HG03439 (cell line): ENCODE measurements around the gene ROR2.

Experiments used
- ATAC-seq: cut with Tn5 transposase; IDR thresholded peaks from one replicate; pipeline ENCODE4 v1.9.1; 2021; ENCODE audit warnings: mild to moderate bottlenecking, moderate library complexity; ENCODE audit not compliant: unreplicated experiment

ROR2 gene

DNA sequence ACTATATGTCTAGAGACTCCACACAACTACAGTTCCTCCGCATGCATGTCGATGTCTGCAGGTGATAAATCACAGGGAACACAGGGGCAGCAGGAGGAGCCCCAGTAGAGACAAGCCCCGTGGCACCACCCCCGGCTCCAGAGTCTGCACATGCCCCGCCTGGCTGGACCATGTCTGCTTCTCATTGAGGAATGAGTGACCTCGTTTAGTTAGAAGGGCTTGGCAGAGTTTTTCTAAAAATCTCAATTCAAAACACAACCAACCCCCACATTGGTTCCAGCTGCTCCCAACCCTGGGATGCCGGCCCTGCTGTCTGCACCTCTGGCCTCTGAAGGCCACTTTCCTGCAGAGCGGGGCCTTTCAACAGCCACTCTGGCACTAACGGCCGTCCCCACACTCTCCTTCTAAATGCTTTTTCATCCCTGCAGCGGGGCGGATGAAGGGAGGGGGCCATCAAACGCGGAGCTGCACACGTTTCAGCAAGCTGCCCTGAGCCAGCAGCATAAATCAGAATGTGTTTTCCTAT is 106.3 kb downstream of the ROR2 start:
- no peak for ATAC-seq

DNA sequence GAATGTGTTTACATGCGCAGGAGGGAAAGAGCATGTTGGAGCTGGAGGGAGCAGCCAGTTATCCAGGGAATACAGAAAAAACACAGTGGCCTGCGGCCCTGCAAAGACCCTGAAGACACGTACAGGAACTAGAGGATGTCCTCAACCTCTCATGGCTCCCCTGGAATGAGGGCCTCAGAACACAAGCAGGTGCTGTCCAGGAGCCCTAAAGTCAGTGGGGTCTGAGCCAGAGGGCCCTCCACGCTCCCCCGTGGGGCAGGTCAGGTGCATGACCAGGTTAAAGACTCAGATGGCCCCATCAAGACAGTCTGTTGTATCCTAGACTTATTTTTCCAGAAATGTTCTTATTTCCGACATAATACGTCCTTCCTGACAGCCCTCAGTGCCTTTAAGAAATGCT is 106.9 kb downstream of the ROR2 start:
- ATAC-seq, result no peak

DNA sequence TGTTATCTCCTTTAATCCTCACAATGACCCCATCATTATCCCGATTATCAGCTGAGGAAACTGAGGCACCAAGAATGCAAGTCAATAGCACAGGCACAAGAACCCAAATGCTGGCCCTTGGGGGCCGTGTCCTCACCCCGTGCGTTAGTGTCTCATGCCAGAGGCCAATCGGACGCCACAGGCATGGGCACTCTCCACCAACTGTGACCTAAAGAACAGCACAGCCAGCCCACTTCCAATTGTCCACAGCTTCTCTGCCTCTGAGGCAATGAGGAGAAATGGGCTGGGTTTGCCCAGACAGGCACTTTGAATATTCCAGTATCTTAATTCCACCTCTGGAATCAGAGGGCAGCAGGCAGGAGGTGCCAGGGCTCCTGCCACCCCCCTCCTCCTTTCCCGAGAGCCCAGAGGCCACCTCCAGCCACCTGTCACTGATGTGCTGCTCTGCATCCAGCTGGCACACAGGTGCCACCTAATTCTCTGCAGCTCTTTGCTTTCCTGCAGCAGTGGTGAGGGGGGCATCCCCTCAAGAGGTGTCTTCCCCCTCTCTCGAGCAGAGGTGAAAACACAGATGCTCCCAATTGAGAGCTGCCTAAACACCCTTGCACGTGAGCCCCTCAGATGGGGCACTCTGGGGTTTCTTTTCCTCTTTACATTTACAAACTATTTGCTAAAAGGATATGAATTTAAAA is 107.5 kb downstream of the ROR2 start:
- no peak for ATAC-seq

DNA sequence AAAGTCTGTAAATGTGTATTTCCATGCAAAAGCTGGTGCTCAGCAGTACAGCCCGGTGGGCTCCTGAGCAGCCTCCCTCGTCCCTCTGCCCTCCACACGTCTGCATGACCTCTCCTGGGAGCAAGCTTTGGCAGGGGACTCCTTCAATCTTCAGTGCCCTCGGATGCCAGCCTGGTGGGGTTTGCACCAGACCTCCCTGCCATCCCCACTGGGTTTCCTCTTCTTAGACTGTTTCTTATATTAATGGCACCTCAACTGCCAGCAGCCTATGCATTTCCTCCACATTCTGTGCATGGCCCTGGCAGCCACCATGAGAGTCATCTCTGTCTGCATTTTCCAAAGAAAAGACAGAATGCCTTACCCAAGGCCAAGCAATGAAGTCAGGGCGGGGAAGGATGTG is 108.4 kb downstream of the ROR2 start:
- no peak for ATAC-seq

DNA sequence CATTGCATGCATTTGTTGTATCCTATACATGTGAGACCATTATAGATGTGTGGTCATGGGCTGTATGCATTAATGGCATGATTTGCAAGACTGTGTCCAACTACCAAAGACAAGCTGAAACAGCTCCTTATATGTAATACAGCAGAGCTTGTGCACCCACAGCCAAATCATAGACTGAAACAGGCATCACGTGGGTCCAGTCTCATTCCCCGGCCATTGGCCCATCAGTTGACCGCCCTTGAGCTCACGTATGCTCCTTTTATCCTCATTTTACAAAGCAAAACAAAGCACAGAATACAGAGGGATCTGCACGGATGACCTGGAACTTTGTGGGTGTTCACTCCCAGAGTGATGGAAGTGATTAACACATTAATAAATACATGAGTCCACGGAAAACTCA is 109.1 kb downstream of the ROR2 start:
- no peak for ATAC-seq

DNA sequence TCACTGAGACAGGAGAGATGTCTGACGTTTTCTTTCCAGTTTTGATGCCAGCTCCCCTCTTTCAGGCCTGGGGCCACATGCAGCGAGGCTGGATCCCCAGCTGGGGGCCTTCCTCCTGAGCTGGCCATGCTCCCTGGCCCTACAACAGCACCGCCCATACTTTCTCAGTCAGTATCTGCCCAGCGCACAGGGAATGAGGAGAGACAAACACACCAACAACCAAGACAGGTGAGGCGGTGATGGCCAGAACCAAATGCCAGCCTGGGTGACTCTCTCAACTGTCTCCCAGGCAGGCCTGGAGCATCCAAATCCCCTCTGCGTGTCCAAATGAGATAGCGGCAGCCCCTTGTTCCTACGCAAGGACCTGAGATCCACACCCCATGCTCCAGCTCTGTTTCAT is 109.6 kb downstream of the ROR2 start:
- ATAC-seq, result no peak

DNA sequence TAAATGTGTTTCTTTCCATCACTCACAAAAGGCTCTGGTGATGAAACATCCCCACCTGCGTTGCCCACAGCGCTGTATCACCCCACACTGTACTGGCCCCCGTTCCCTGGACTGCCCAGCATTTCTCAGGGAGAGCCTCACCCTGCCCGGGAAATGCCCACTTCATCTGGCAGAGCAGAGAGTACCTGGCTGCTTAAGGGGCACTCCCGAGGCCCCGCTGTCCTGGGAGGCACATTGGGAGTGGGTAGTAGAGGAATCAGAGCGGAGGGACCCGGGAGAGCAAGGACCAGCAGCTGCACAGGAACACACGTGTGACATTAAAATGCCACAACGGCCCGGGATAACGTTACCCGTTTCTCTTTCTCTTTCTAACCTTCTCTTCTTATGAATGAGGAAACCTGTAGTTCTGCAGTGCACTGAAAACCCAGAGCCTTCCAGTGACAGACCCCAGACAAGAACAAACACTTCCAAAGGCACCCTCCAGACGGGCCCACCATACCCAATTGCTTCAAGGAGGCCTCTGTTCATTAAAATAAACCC is 110.0 kb downstream of the ROR2 start:
- no peak for ATAC-seq

DNA sequence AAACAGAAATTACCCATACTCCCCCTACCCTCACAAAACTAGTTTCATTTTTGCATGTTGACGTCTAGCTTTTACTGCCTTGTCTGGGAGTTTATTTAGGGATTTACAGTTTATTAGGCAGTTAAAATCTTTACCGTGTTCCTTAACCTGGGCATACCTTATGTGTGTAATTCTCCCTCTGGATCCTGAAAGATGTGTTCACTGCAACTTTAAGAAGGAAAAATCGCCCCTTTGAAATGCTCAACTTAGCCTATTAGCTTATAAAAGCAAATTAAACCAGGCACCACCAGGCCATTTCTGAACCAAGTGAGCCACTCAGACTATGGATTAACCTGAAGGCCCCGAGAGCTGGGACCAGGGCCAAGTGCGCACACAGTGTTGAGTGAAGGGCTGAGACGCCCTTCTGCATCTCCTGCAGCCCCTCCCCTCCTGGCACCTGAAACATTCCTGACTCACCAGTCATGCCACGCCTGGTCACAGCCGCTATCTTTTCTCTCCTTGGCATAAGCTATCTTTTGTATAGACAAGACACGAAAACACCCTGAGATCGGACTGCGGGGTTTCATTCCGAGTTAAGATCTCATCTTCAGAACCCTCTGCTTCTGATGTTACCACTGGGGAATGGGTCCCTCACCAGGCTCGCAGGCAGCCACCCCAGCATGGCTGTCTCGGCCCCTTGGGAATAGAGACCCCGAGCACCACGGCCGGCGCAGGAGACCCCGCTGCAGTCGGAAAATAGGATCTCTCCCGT is 111.9 kb downstream of the ROR2 start:
- ATAC-seq, result no peak

DNA sequence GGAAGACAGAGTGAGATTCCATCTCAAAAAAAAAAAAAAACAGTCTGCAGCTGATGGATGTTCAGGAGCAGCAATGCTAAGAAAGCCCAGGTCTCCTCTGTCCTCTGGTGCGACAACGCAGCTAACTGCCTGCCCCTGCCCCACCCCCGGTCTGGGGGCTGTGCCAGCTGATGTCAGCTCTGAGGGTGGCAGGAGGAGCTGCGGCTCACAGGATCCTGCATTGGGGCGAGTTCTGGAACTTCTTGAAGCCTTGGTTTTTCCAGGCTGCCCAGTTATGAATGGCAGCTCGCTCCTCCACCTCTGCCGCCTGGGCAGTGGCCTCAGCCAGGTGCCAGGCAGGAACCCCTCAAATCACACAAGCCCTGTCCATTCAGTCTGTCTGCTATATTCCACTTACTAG is 113.5 kb downstream of the ROR2 start:
- no peak for ATAC-seq

DNA sequence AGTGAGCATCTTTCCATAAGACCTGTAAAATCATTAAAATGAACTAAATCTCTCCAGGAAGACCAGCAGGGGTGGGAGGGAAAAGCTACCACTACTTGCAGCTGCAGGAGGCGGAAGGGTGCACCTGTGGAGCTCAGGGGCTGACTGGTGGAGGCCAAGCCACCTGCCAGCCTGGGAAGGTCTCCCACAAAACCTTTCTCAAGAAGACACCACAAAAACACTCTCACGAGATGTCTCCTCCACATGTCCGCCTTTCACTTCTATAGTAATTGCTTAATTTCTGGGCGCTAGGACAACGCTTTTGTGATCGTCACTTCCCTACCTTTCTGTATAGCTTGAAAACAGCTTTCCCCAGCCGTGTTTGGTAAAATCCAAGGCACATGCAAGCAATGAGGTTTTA is 114.4 kb downstream of the ROR2 start:
- no peak for ATAC-seq

DNA sequence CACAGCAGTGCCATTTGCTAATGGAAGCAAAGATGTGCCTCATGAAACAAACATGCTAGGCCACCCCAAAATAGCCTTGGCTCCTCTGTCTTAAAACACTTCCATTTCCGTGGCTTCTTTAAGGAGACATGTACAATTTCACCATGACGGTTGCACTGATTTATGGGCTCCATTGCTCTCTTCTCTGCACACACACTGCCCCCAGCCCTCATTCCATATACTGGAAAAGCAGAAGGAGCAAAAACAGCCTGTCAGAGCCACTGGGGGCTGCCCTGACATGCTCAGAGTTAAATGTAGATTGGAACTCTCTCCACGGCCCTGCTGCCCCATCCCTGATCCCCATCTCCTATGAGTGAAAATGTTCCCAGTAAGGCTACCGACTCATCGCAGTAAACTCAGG is 114.8 kb downstream of the ROR2 start:
- no peak for ATAC-seq

DNA sequence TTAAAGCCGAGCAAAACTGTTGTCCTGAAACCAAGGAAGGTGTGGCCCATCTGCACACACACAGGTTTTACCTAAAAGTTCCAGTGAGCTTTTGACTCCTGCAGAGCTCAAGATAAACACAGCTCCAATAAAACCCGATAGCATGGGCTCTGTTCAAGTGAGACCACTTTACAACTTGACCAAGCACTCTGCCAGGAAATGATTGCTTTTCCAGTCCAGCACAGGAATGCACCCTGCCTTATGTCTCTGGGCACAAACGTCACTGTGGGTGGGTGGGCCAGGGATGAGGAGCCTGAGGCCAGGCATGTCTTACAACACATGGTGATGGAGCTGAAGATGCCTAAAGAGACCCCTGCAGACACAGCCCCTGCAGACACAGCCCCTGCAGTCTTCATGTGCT is 115.3 kb downstream of the ROR2 start:
- ATAC-seq, result no peak

DNA sequence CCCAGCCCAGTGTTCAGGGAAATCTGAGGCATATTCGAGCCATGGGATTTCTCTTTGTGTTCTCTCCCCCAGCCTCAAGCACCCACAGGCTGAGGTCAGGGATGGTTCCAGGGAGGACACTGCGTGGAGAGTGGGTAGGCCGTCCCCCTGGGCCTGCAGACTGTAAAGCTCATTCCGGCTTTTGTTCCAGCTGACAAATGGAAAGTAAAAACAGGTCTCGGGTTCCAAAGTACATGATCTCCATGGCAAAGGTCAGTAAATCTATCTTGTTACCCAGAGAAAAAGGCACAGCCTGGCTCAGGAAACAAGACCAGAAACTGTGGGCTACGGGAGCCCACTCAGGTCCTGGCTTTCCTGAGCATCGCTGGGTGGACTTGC is 116.2 kb downstream of the ROR2 start:
- no peak for ATAC-seq

DNA sequence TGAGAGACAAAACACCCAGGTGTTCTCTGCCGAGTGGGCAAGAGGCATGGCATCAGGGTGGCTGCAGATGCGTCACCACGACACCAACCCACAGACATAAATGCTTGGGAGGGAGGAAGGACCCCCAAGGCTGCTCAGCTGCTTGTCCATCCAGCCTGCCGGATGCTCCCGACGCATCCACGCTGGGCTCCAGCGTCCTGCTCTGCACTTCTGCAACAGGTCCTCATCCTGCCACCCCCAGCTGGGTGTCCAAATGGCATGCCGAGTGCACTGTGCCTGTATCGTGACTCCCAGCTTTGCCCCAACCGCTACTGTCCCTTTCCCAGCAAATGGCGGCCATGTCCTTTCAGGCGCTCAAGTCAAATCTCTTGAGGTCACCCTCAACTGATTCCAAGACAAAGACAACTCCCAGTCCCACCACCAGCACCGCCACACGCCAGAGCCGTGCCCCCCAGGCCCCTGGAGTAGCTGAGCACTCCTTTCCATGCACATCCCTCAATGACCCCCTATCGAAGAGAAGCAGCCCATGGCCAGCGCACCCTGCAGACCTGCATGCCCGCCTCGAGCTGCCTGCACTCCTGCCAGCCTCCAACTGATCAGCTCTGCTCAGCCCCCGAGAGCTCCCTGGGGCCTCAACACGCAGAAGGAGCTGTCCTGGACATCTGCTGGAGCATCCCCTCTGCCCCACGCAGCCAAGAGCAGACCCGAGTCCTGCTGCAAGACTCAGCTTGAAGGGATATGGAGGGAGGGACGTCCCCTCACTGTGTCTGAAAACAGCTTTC is 116.7 kb downstream of the ROR2 start:
- no peak for ATAC-seq

DNA sequence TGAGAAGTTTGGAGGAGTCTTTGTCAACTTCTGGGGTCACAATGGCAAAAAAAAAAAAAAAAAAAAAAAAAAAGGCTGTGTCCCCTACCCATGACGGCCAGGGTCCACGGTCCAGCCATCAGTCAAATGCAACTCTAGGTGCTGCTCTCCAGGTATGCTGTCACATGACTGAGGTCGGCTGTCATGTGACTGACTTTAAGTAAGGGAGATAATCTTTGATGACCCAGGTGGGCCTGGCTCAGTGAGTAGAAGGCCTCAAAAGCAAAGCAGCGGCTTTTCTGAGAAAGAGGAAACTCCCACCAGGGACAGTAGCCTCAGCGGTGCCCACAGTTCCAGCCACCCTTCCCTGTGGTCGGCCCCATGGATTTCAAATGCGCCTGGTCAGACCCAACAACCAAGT is 117.7 kb downstream of the ROR2 start:
- ATAC-seq, result no peak

DNA sequence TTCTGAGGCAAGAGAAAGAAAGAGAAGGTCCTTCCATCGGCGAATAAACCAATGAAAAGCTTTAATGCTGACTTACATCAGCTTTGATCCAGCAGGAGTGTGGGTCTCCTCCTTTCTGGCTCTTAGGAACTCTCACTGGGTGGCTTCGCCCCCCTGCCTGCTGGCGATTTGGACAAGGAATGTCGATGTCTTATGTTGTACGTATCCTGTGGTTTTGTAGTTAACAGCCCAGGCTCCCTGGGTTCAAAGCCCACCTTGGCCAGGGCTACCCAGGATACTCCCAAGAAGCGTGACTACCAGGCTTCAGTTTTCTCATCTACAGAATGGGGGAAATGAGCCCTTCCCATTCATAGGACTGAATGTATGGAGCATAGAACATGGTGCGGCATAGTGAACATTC is 124.2 kb downstream of the ROR2 start:
- no peak for ATAC-seq

DNA sequence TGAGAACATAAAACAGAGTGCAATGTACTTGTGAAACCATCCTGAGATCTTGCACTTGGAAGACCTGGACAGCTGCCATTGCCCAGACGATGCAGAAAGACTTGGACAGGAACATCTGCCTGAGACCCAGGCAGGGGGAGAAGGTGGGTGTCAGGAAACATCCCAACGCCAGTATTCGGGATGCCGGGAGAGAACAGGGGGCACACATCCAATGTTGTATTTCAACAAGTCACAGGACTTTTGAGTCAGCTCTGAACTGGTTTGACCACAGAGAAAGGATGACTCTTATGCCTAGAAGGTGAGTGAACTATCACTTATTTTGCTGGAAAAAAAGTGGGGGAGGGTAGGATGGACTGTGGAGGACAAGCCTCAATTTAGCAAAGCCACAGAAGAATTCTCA is 124.6 kb downstream of the ROR2 start:
- ATAC-seq, result no peak

DNA sequence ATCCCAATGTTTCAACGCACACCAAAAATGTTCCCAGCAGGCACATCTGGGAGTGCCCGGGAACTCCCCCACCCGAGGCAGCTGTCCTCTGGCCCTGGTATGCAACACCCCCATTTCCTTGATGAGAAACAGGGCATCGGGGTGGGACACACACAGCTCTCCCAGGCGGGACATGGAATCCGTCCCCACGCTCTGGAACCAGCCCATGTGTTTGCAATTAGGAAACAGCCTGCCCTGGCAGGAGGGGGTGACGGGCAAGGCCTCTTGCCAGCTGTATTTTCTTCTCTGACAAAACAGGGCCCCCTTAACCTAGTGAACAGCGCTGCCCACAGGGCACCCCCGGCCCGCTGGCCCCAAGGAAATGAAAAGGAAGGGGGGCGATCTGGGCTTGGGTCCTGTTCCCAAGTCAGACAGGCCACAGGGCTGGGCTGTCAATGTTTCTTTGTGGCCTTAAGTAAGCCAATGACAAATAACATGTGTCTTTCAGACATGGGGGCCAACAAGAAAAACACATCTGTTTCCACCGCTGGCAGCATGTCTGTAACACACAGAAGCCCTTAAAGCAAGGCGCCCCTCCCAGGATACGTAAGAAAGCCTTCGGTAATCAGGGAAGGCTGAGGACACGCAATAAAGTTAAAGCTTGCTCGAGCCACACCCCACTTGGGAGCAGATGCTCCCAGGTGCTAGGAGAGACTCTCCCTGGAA is 125.3 kb downstream of the ROR2 start:
- ATAC-seq, result no peak

DNA sequence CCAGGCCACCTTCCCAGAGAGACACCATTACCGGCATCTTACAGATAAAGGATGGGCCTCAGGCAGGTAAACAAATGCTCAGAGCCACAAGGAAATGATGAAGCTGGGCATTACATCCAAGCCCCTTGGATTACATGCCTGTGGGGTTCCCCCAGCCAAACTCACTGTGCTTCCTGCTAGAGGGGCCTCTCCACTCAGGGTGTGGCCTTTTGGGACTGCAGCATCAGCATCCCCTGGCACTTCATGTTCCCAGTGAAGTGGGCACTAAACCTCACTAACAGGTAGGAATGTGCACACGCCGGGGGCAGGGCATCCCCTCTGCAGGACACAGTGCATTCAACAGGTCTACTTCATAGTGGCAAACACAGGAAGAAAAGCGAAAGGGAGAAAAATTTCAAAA is 125.9 kb downstream of the ROR2 start:
- no peak for ATAC-seq

DNA sequence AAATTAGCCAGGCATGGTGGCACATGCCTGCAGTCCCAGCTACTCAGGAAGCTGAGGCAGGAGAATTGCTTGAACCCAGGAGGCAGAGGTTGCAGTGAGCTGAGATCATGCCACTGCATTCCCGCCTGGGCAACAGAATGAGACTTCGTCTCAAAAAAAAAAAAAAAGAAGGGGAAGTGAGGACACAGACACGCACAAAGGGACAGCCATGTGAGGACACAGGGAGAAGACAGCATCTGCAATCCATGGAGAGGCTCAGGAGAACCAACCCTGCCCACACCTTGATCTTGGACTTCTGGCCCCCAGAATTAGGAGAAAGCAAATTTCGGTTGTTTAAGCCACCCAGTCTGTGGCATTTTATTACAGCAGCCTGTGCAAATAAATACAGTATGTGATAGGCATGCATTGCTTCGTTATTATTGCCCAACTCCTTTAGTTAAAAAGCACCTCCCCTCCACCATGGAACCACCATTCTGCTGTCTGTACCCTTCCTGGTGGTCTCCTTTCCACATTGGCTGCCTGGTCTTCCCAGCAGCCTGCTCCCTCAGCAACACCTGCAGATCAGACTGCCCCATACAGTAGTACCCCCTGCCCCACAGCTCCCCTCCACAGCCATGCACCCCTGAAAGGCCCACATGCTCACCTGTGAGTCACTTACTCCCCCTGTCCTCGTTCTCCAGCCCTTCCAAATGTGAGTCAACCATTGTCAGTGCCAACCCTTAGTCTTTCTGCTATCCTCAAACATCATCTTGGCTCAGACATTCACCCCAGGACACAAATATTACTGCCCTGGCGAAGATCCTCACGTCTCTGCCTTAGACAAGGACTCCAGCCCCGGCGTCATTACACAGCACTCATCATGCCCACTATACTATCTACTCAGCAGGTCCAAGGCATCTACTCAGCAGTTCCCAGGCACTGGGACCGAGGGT is 128.8 kb downstream of the ROR2 start:
- ATAC-seq, result no peak
